Mucosa of descending colon (tissue), 3 donors: ENCODE measurements around the gene MFAP2. TPM values are rescaled to one million over a fixed set of nuclear protein-coding genes. Genes with fewer than 3 reads are reported as not detected.
"Not testable (repeated sequence)": the region's sequence is repeated elsewhere in the genome, so short reads cannot be mapped to it uniquely, and the experiment has no call there.

Experiments
- ATAC-seq: fragments of 200-7000 bp; cut with Tn5 transposase; one replicate; pipeline ENCODE4 v1.9.1; 2020; ENCODE audit warnings: mild to moderate bottlenecking, moderate library complexity
- DNase-seq, 3 donors: peaks; one replicate each; pipeline ENCODE4 v3.0.0-alpha.2; 2020
- H3K36me3 ChIP-seq: fragments of 200-600 bp; one replicate; pipeline ENCODE4 v1.8.0; 2021; ENCODE audit warnings: low read depth, mild to moderate bottlenecking
- H3K4me1 ChIP-seq: fragments of 200-600 bp; one replicate; pipeline ENCODE4 v1.8.0; 2021; ENCODE audit warnings: low read depth, mild to moderate bottlenecking
- H3K4me3 ChIP-seq: fragments of 200-600 bp; one replicate; pipeline ENCODE4 v1.8.0; 2021; ENCODE audit warnings: mild to moderate bottlenecking
- H3K9me3 ChIP-seq: fragments of 200-600 bp; one replicate; pipeline ENCODE4 v1.8.0; 2021; ENCODE audit warnings: mild to moderate bottlenecking
- intact Hi-C, 2 donors: fragments of 100-400 bp; cut with DNase I in 1 of 2; cut with micrococcal nuclease in 1 of 2; formaldehyde crosslinking; loops; one replicate each; pipeline versions ENCODE4 v1.11.0 to v1.11.1; 2022; cut with DNase I, micrococcal nuclease
- total RNA-seq, 3 donors: library from RNA; stranded (reverse); fragmentation: NEBNext Ultra II Directional in 2 of 3; extraction: Animal tissue kit (Norgen Biotek cat#: 25700) in 2 of 3; gene quantifications; one replicate each; pipeline versions ENCODE4 v1.2.1 to v1.2.4, GENCODE V29; 2021 to 2023
- TF ChIP-seq, protein P1 (sequence below): fragments of 200-600 bp; IDR thresholded peaks from one replicate; pipeline ENCODE4 v1.8.0; 2022; ENCODE audit warnings: antibody characterized with exemption, mild to moderate bottlenecking
- donor health status: DM: no; HTN: no; CAD: no; lungs with moderate emphysema.
- donor health status: DM: no; HTN: no; CAD: no.
- donor health status: DM: no; HTN: yes; CAD: no.

Gene MFAP2
- total RNA-seq, 3 donors from 2014 or later, result 2.4 to 6.3 (median 5.4) TPM

DNA sequence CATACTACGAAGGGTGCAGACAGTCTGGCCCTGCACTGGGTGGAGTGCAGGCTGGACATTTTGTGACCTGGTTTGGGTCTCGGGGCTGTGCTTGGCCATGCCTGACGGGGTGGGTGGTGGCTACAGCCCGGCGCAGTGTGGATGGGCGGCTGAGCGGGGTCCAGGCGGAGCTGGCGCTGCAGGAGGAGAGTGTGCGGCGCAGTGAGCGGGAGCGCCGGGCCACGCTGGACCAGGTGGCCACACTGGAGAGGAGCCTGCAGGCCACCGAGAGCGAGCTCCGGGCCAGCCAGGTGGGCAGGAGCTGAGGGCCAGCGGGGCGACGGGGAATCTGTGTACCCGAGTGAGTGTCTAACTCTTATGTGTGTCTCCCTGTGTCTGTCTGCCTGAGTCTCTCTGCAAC, 14.1 kb downstream of the MFAP2 start:
- Histone ChIP-seq H3K4me3 (no peak overlapping the region), H3K4me1 (no peaks in the 10 kb centered on the region), H3K9me3 (no peaks in the 10 kb centered on the region), H3K36me3 (no peaks in the 10 kb centered on the region)
- intact Hi-C loops, result no loop called here
- ATAC-seq (no peak), DNase-seq (no peak)
- TF ChIP-seq, protein P1, sequence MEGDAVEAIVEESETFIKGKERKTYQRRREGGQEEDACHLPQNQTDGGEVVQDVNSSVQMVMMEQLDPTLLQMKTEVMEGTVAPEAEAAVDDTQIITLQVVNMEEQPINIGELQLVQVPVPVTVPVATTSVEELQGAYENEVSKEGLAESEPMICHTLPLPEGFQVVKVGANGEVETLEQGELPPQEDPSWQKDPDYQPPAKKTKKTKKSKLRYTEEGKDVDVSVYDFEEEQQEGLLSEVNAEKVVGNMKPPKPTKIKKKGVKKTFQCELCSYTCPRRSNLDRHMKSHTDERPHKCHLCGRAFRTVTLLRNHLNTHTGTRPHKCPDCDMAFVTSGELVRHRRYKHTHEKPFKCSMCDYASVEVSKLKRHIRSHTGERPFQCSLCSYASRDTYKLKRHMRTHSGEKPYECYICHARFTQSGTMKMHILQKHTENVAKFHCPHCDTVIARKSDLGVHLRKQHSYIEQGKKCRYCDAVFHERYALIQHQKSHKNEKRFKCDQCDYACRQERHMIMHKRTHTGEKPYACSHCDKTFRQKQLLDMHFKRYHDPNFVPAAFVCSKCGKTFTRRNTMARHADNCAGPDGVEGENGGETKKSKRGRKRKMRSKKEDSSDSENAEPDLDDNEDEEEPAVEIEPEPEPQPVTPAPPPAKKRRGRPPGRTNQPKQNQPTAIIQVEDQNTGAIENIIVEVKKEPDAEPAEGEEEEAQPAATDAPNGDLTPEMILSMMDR, result no peak

DNA sequence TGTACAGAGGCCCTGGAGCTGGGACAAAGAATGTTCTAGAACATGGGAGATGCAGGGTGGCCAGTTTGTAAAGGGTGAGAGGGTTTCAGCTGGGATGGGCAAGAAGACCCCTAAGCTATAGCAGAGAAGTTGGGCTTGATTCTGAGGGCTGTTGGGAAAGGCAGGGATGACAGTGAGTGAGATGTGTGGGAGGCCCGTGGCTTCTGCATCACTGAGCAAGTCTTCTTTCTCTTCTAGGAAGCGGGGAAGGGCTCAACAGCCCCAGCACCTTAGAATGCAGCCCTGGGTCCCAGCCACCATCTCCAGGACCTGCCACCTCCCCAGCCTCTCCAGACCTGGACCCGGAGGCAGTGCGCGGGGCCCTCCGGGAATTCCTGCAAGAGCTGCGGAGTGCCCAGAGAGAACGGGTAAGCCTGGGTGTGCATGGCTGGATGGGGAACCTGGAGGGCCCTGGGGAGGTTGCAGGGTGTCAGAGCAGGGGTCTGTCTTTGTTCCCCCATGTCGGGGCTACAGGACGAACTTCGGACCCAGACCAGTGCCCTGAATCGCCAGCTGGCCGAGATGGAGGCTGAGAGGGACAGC, 14.8 kb downstream of the MFAP2 start:
- H3K4me1 ChIP-seq, result no peaks in the 10 kb centered on the region
- ATAC-seq, result no peak
- H3K4me3 ChIP-seq, result no peak overlapping the region
- no peak for DNase-seq
- intact Hi-C loops, result no loop called here
- no peaks in the 10 kb centered on the region for H3K9me3 ChIP-seq
- TF ChIP-seq, protein P1, result no peak
- H3K36me3 ChIP-seq, result no peaks in the 10 kb centered on the region

DNA sequence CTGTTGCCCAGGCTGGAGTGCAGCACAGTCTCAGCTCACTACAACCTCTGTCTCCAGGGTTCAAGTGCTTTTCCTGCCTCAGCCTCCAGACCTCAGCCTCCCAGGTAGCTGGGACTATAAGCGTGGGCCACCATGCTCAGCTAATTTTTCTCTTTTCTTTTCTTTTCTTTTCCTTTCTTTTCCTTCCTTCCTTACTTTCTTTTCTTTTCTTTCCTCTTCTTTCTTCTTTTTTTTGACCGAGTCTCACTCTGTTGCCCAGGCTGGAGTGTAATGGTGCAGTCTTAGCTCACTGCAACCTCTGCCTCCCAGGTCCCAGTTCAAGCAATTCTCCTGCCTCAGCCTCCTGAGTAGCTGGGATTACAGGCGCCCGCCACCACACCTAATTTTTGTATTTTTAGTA, 16.3 kb downstream of the MFAP2 start:
- ATAC-seq, intact Hi-C loops, DNase-seq, H3K4me3 ChIP-seq, H3K4me1 ChIP-seq, H3K9me3 ChIP-seq, H3K36me3 ChIP-seq: not testable (repeated sequence)

DNA sequence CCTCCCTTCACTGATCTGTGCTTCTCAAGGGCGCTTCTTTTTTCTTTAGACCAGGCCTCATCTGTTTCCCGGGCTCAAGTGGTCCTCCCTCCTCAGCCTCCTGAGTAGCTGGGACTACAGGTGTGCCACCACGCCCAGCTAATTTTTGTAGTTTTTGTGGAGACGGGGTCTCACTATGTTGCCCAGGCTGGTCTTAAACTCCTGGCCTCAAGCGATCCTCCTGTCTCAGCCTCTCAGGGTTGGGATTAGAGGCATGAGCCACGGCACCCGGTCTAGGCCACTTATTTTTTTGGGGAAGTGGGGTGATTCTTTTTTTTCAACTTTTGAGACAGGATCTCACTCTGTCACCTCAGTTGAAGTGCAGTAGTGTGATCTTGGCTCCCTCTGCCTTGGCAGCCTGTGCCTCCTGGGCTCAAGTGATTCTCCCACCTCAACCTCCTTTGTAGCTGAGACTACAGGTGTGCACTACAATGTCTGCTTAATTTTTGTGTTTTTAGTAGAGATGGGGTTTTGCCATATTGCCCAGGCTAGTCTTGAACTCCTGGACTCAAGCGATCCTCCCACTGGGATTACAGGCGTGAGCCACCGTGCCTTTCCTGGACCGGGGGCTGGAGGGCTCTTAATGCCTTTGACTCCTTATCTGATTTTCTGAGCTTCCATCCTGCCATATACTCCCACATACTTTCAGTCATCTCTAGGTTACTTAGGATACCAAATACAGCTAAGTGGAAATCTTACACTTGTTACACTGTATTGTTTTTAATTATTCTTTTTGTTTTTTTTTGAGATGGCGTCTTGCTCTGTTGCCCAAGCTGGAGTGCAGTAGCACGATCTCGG, 18.9 kb downstream of the MFAP2 start:
- H3K9me3 ChIP-seq, result no peaks in the 10 kb centered on the region
- intact Hi-C loops, result no loop called here
- TF ChIP-seq, protein P1, result no peak
- H3K36me3 ChIP-seq, result no peaks in the 10 kb centered on the region
- ATAC-seq (no peak), DNase-seq (no peak)
- H3K4me3 ChIP-seq, result no peak overlapping the region
- H3K4me1 ChIP-seq, result no peaks in the 10 kb centered on the region

DNA sequence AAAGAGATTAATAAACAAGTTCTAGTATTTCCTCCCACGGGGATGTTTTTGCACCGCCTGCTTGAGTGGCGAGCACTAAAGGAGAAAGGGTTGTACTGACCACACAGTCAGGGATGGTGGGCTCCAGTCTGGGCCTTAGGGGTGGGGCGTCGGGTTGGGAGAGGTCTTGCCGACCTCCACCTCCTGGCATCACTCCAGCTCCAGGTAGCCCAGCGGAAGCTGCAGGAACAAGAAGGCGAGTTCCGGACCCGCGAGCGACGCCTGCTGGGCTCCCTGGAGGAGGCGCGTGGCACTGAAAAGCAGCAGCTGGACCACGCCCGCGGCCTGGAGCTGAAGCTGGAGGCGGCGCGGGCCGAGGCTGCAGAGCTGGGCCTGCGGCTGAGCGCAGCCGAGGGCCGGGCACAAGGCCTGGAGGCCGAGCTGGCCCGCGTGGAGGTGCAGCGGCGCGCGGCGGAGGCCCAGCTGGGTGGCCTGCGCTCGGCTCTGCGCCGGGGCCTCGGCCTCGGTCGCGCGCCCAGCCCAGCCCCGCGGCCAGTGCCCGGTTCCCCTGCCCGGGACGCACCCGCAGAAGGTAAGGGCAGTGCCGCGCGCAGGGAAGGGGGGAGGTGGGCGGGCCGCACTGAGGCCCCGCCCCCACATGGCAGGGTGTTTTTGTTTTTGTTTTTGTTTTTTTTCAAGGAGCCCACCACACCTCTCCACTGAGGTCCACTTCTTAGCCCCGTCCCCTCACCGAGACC, 19.7 kb downstream of the MFAP2 start:
- H3K4me1 ChIP-seq, result no peaks in the 10 kb centered on the region
- intact Hi-C loops, result no loop called here
- DNase-seq (peak; percentile 92 to 95 (median 94)), ATAC-seq (peak; percentile 98)
- H3K36me3 ChIP-seq, result no peaks in the 10 kb centered on the region
- H3K9me3 ChIP-seq, result no peaks in the 10 kb centered on the region
- no peak overlapping the region for H3K4me3 ChIP-seq
- TF ChIP-seq, protein P1, result peak; percentile 93

DNA sequence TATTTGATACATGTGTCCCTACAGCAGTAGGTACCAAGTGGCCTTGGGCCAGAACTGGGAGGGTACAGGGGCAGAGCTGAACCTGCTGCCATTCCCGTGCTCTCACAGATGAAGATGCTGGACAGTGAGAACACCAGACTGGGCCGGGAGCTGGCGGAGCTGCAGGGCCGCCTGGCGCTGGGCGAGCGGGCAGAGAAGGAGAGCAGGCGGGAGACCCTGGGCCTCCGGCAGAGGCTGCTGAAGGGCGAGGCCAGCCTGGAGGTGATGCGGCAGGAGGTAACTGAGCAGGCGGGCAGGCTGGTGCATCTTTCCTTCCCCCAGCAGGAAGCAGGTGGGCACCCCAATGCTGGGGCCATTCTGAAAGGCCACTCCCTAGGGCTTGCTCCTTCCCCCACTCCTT, 21.9 kb downstream of the MFAP2 start:
- Histone ChIP-seq H3K4me1 (no peaks in the 10 kb centered on the region), H3K36me3 (no peaks in the 10 kb centered on the region), H3K4me3 (no peak overlapping the region), H3K9me3 (no peaks in the 10 kb centered on the region)
- intact Hi-C loops, result loop anchor here in 1 of 2 donors (10.0 kb wide), 1 partner anchor 86 kb away; no protein-coding TSS in a partner anchor
- TF ChIP-seq, protein P1, result no peak
- ATAC-seq, result no peak
- DNase-seq, result no peak
